H1 (cell line): ENCODE results near the gene TTC28.
A peak's percentile ranks its signal among the peaks of the same experiment; 100 is the strongest.

Experiments used
- CTCF ChIP-seq, 3 experiments: IDR thresholded peaks; 1 replicate in 2 of 3; 2 replicates in 1 of 3; pipeline versions ENCODE4 v1.5.1 to v1.6.1; 2011; ENCODE audit warnings: low read length in 3 of 3, mild to moderate bottlenecking in 3 of 3, inconsistent platforms in 2 of 3, low read depth in 1 of 3, moderate library complexity in 1 of 3; ENCODE audit not compliant: insufficient read depth in 1 of 3; ENCODE audit errors: control extremely low read depth in 1 of 3
- GTF2F1 ChIP-seq: IDR thresholded peaks from 2 replicates; pipeline ENCODE4 v1.6.1; 2012; ENCODE audit warnings: low read depth, low read length, improper control_type of control experiment, borderline replicate concordance
- TAF1 ChIP-seq: IDR thresholded peaks from 2 replicates; pipeline ENCODE4 v1.6.1; 2011; ENCODE audit warnings: mild to moderate bottlenecking, low read depth, low read length
- TCF12 ChIP-seq: IDR thresholded peaks from 2 replicates; pipeline ENCODE4 v1.6.1; 2011; ENCODE audit warnings: low read depth, mild to moderate bottlenecking, low read length

- TF ChIP-seq TCF12 (no peak), CTCF (IDR thresholded peaks at IDR 0.05; ENCODE audit: control extremely low read depth in 1 of 3, insufficient read depth in 1 of 3, low read depth in 1 of 3, low read length in 3 of 3) (peak; percentile 85 to 92 (median 88)), GTF2F1 (no peak), TAF1 (no peak)
These were observed 659.5 kb downstream of the TTC28 start for GRCh38 chr22:28019881-28020861.
